Fibroblast of peridontal ligament (primary cell): ENCODE measurements around the gene FSTL4.

Experiments
- DNase-seq: peaks from one replicate; pipeline ENCODE4 v3.0.0-alpha.2; 2010; ENCODE audit errors: extremely low read depth

Gene FSTL4

DNA sequence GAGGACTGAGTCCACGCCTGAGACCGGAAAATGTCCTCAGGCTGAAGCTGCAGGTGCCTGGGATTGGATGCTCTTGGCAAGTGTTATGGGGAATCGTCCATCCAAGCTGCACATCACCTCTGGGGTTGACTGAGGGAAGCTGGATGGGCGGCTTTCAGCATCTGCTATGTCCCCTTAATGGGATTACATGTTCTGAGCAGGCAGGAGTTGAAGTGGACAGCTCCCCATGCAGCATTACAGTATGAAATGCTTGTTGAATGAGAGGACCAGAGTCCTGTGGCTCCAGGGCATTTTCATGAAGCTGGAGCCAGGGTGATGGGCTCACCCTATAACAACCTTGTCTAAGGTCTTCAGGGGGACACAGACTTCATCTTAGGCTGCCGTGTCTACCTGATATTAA is 289.6 kb downstream of the FSTL4 start:
- no peak for DNase-seq

- no peak for DNase-seq
These were observed 290.4 kb downstream of the FSTL4 start for GRCh38 chr5:133321833-133322420.

DNA sequence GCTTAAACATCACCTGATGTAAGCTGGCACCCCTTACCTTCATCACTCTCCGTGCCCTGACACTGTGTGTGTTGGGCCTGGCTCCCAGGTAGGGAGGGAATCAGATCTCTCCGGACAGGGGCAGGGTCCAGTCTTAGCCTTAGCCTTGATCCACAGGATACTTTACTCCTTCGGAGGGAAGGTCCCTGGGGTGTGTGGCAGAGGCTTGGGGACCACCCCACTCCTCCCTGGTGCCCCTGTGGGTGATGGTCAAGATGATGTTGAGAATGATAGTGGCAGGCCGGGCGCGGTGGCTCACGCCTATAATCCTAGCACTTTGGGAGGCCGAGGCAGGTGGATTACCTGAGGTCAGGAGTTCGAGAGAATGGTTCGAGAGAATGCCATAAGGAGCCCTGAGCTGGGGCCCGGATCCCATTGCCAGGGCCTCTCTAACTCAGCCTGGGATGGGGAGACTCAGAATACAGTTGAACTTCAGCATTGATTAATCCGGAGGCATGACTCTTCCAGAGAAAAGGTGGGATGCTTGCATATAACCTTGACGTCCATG is 291.0 kb downstream of the FSTL4 start:
- no peak for DNase-seq

GRCh38 chr5:133319905-133320520 is 292.3 kb downstream of the FSTL4 start:
- DNase-seq = no peak

GRCh38 chr5:133319244-133319643 is 293.1 kb downstream of the FSTL4 start:
- no peak for DNase-seq

DNA sequence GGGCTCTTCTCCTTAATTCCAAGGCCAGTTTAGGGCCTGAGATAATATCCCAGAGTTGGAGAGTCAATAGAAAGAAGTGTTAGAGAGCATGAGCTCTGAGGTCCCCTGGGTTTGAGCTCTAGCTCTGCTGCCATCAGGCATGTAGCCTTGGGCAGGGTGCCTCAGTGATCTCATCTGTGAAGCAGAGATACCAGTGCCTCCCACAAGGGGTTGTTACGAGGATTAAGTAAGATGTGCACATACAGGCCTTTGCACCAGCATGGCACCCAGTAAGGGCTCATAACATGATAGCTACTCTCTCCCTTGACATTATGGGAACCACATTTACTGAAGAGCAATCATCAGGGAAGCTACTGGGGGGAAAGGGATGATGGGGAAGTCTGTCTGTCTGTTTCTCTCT is 294.8 kb downstream of the FSTL4 start:
- no peak for DNase-seq

- no peak for DNase-seq
These were observed 295.7 kb downstream of the FSTL4 start for GRCh38 chr5:133316346-133317343.

DNA sequence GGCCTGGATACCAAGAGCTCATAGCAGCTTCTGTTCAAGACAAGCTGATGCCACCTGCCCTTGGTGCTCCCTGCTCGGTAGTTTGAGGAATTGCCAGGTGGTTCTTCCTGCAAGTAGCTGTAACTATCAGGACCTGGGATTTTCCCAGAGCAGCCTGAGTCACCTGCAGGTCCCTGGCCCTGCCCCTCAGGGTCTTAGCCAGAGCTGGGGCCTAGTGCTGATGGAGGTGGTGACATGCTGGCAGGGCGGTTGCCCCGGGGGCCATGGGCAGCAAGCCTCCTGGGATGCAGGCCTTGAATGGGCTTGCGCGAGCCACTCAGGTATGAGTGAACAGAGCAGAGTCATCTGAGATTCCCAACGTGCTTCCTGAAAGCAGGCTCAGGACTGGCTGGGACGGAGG is 298.3 kb downstream of the FSTL4 start:
- no peak for DNase-seq

DNA sequence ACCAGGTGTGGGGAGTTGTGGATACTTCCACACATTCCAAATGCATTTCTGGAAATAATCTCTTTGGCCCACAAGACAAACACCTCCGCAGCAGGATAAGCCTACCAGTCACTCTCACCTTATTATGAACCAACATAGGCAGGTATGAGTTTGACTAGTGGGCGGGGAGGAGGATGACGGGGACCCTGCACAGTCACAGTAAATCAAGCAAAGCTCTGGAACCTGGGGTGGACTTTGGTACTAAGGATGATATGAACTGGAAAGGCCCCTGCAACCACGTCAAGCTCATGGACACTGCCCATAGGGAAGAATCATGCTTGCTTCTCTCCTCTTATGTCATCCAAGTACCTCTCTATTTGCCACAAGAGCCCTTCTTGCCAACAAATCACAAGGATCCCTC is 301.2 kb downstream of the FSTL4 start:
- DNase-seq = no peak

GRCh38 chr5:133309984-133310621 is 302.2 kb downstream of the FSTL4 start:
- DNase-seq = no peak

- DNase-seq = no peak
These were observed 303.1 kb downstream of the FSTL4 start for GRCh38 chr5:133309166-133309795.

DNA sequence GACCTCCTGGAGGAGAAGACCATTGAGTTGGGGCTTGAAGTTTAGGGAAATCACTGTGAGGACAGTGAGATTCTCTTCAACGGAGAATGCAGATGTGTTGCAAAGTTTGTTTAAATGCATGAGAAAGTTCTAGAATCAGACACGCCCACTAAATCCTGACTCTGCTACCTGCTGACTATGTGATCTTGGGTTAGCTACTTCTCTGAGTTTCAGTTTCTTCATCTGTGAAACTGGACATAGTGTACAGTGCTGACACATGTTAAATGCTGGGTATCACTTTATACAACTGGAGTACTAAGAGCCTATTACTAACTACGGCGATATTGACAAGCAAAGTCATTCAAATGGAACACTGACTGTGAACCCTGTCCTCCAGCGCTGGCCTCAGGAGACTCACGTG is 305.1 kb downstream of the FSTL4 start:
- DNase-seq = no peak

- DNase-seq = no peak
These were observed 307.6 kb downstream of the FSTL4 start for GRCh38 chr5:133304707-133305216.

- no peak for DNase-seq
These were observed 308.2 kb downstream of the FSTL4 start for GRCh38 chr5:133304178-133304577.

GRCh38 chr5:133303298-133303697 is 309.0 kb downstream of the FSTL4 start:
- DNase-seq = no peak

GRCh38 chr5:133299728-133300127 is 312.6 kb downstream of the FSTL4 start:
- DNase-seq = no peak

DNA sequence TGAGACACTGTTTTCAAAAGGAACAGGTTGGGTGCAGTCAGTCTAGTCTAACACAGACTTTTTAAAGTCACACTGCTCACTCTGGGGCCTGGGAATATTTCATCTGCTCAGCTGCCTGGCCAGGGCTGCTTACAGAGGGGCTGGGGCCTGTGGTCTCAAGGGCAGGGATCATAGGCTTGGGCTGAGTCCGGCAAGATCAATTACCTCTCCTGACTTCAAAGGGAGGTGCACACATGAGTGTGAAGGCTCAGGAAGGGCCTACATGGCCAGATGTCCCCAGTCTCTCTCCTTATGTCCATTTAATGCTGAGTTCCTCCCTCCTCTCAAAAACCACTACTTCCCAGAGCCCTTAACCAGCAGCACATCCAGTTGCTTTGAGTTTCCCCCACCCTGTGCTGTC is 313.3 kb downstream of the FSTL4 start:
- DNase-seq = no peak

DNA sequence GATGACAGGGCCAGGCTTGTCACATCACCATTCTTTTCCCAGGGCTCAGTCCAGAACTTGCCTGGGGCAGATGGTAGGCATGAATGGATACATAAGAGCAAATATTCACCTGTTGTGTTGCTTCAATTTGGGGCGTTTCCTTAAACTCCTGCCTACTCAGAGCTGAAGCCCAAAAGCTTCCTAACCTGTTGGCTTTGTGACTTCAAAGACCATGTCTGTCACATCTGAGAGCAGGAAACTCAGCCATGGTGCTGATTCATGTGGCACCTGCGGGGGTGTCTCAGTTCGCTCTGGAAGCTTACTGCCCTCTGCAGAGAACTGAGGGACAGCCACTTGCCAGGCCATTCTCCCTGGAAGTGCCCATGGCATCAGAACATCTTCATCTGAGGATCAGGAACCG is 313.9 kb downstream of the FSTL4 start:
- DNase-seq = no peak

- no peak for DNase-seq
These were observed 315.0 kb downstream of the FSTL4 start for GRCh38 chr5:133297293-133297692.

DNA sequence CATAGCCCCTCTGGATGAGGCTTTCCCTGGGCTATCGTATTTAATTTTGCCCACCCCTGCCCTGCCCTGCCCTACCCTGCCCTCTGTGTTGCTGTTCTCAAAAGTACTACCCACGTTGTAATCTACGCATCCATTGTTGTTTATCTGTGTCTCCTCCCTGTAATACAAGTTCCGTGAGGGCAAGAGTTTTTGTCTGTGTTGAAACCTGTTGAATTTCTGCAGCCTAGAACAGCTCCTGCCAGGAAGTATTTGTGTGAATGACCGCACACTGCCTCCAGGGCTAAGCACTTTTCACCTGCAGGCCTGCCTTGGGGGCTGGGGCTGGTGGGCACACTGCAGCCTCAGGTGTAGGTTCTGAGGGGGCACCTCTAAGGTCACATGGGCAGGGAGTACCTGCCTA is 315.7 kb downstream of the FSTL4 start:
- no peak for DNase-seq

DNA sequence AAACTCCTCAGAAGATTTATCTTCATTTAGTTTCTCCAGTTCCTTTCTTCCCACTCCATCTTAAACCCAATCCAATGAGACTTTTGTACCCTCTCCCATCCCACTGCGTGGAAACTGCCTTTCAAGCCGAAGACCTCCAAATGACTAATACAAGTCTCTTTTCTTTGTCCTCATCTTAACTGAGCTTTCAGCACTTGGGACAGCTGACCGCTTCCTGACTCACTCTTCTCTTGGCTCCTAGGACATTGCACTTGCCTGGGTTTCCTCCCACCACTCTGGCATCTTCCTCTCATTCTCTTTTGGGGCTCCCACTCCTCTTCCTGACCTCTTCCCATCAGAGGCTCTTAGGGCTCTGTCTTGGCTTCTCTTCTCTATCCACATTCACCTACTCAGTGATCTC is 316.8 kb downstream of the FSTL4 start:
- DNase-seq = no peak
